Heart right ventricle (tissue), 16 donors: ENCODE data around the gene EYA4. TPM values are rescaled to one million over a fixed set of nuclear protein-coding genes. Genes with fewer than 3 reads are reported as not detected.

Source experiments
- ATAC-seq, 8 donors: fragments of 200-7000 bp; cut with Tn5 transposase; one replicate each; pipeline ENCODE4 v1.9.1; 2020; ENCODE audit warnings: mild to moderate bottlenecking in 8 of 8, moderate library complexity in 8 of 8, moderate number of reproducible peaks in 1 of 8
- DNase-seq, 2 donors: peaks; one replicate each; pipeline ENCODE4 v3.0.0-alpha.2; 2020
- H3K27ac ChIP-seq, 10 donors: fragments of 200-600 bp; sonication (generic) in 2 of 10; one replicate each; pipeline versions ENCODE4 v1.5.0 to v1.8.0; 2020 to 2022; ENCODE audit warnings: mild to moderate bottlenecking in 3 of 10
- H3K27me3 ChIP-seq, 7 donors: fragments of 200-600 bp; one replicate each; pipeline ENCODE4 v1.8.0; 2021 to 2022; ENCODE audit warnings: mild to moderate bottlenecking in 2 of 7
- H3K36me3 ChIP-seq, 9 donors: fragments of 200-600 bp; sonication (generic) in 1 of 9; one replicate each; pipeline versions ENCODE4 v1.5.0 to v1.8.0; 2020 to 2022; ENCODE audit warnings: mild to moderate bottlenecking in 2 of 9
- H3K4me1 ChIP-seq, 9 donors: fragments of 200-600 bp; sonication (generic) in 1 of 9; one replicate each; pipeline versions ENCODE4 v1.5.0 to v1.8.0; 2020 to 2022; ENCODE audit warnings: mild to moderate bottlenecking in 4 of 9
- H3K4me3 ChIP-seq, 10 donors: fragments of 200-600 bp; sonication (generic) in 2 of 10; one replicate each; pipeline versions ENCODE4 v1.5.0 to v1.8.0; 2020 to 2022; ENCODE audit warnings: mild to moderate bottlenecking in 7 of 10, moderate library complexity in 2 of 10
- H3K9me3 ChIP-seq, 11 donors: fragments of 200-600 bp in 10 of 11; sonication (generic) in 2 of 11; one replicate each; pipeline versions ENCODE4 v1.5.0 to v1.8.0; 2013 to 2022; ENCODE audit warnings: mild to moderate bottlenecking in 2 of 11, control low read depth in 1 of 11, moderate library complexity in 1 of 11
- CTCF ChIP-seq, 9 donors: fragments of 200-600 bp; sonication (generic) in 2 of 9; IDR thresholded peaks; one replicate each; pipeline versions ENCODE4 v1.5.0 to v1.8.0; 2021 to 2022; ENCODE audit warnings: antibody characterized with exemption in 9 of 9, mild to moderate bottlenecking in 5 of 9, moderate library complexity in 1 of 9
- WGBS, 2 donors: extraction: QIAGEN DNeasy Blood & Tissue Kit; methylation state at CpG; one replicate each; pipeline ENCODE4 v1.1.7; 2013; ENCODE audit warnings: inconsistent platforms in 1 of 2; 5-methylcytosine and 5-hydroxymethylcytosine counted together
- intact Hi-C, 10 donors: fragments of 100-400 bp; cut with DNase I; formaldehyde crosslinking; loops; one replicate each; pipeline versions ENCODE4 v1.11.1 to v1.14.2; 2022
- polyA plus RNA-seq, 2 donors: library from polyadenylated mRNA; stranded (reverse); fragments of 200-250 nt; gene quantifications; one replicate each; pipeline ENCODE4 v1.2.3, GENCODE V29; 2013
- total RNA-seq, 10 donors: library from RNA; stranded (reverse); fragmentation: NEBNext Ultra II Directional in 3 of 10; extraction: Animal tissue kit (Norgen Biotek cat#: 25700) in 3 of 10; gene quantifications; one replicate each; pipeline versions ENCODE4 v1.2.1 to v1.2.4, GENCODE V29; 2021 to 2023
- donor health status: Arrhythmogenic right ventricular cardiomyopathy.
- donor health status: ischemic (EF 13 %, LVEDD 7.1; RV severe dilation, severe dysfunction).
- donor health status: healthy with polysubstance abuse.
- donor health status: DM: no; HTN: yes; CAD: no.
- donor health status: DM: no; HTN: no; CAD: no.
- donor health status: ischemic (EF 25% LVEDD 6.9; RV normal size, moderate dysfunction).
- donor health status: ischemic (EF 25% LVEDD 5.7; RV mildly dilated, moderate dysfunction).
- donor health status: healthy.
- donor health status: DM: yes; HTN: yes; CAD: no.
- donor health status: Ischemic cardiomyopathy.
- donor health status: ischemic (EF 35%, LVEDD 5.7; RV mildly dilated, moderate dysfunction).
- donor health status: nonischemic (EF 11% LVEDD 7.7; RV severe dilation, severe dysfunction).
- donor health status: DM: yes; HTN: yes; CAD: no.
- donor health status: PGD.
- donor health status: ischemic (EF 29% LVEDD 5.4; RV normal size, mild dysfunction).
- donor health status: nonischemic (EF 23%, LVEDD 6.1; RV moderate dilation, normal function).

The EYA4 gene
- total and polyA plus RNA-seq, 12 donors, result 1.6 to 30.2 (median 17.9) TPM

DNA sequence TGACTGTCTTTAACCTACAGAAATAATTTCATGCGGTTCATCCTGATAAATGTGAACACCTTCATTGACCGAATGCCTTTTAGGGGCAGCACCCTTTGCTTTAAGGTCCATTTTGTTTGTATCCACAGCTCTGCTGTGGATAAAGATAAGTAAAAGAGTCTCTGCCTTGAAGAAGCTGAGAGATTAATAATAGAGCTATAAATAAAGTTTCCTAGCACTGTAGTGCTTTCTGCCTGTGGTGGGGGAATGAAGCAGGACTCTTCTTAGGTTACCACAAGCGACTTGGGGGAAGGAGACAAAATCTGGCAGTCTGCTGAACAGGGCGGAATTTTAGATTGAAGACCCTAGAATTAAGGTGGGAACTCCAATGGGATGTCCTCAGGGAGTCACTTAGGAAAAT, 57.6 kb downstream of the EYA4 start:
- intact Hi-C loops, result no loop called here
- Histone ChIP-seq H3K4me1 (peaks cover 0 to 17% (median 0%) of the 10 kb centered on the region in 9 donors), H3K4me3 (no peak overlapping the region), H3K27me3 (no peaks in the 10 kb centered on the region), H3K9me3 (no peaks in the 10 kb centered on the region), H3K36me3 (no peaks in the 10 kb centered on the region), H3K27ac (peak overlapping the region in 2 of 10 donors; percentile 3 to 15)
- WGBS, 2 donors, result 63 to 68% methylated on average over 4 of the region's 4 CpGs
- ATAC-seq (peak in 4 of 8 donors; percentile 45 to 87 (median 65)), DNase-seq (no peak)
- TF ChIP-seq CTCF (IDR thresholded peaks at IDR 0.05), result no peak

DNA sequence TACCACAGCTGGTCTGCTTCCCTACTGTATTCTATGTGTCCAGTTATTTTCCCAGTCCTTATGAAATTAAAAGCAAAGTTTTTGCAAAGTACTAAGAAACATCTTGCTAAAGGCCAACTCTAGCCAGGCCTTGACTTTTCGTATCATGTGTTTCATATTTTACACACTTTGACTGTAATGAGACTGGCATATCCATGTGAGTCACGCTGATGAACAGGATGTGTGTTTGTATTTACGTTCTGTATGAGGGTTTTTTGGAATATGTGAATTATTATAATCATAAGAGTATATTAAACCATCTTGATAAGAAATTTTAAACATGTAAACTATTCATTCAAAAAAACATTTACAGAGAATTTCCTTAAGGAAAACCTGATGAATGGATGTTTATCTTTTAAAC, 59.7 kb downstream of the EYA4 start:
- no peak overlapping the region for H3K27ac ChIP-seq
- no peak overlapping the region for H3K4me3 ChIP-seq
- no peak for TF ChIP-seq CTCF (IDR thresholded peaks at IDR 0.05)
- no peaks in the 10 kb centered on the region for H3K9me3 ChIP-seq
- 78 to 83% methylated on average over 3 of the region's 3 CpGs for WGBS, 2 donors
- H3K4me1 ChIP-seq, result peaks cover 0 to 18% (median 0%) of the 10 kb centered on the region in 9 donors
- no peaks in the 10 kb centered on the region for H3K36me3 ChIP-seq
- intact Hi-C loops, result no loop called here
- ATAC-seq (no peak), DNase-seq (no peak)
- no peaks in the 10 kb centered on the region for H3K27me3 ChIP-seq

- no peak for TF ChIP-seq CTCF (IDR thresholded peaks at IDR 0.05)
- H3K27ac ChIP-seq, result no peak overlapping the region
- intact Hi-C loops, result no loop called here
- H3K9me3 ChIP-seq, result no peaks in the 10 kb centered on the region
- WGBS, 2 donors, result 83% methylated on average over 5 of the region's 5 CpGs
- no peak for ATAC-seq
- H3K4me3 ChIP-seq, result no peak overlapping the region
- no peaks in the 10 kb centered on the region for H3K36me3 ChIP-seq
- DNase-seq, result no peak
- H3K4me1 ChIP-seq, result peaks cover 0 to 18% (median 0%) of the 10 kb centered on the region in 9 donors
- H3K27me3 ChIP-seq, result no peaks in the 10 kb centered on the region
Measured at GRCh38 chr6:133301835-133302234, 60.7 kb downstream of the EYA4 start.

GRCh38 chr6:133306931-133307330, 65.8 kb downstream of the EYA4 start:
- Histone ChIP-seq H3K27me3 (no peaks in the 10 kb centered on the region), H3K36me3 (no peaks in the 10 kb centered on the region), H3K9me3 (no peaks in the 10 kb centered on the region), H3K4me1 (peaks cover 0 to 3% (median 0%) of the 10 kb centered on the region in 9 donors), H3K27ac (no peak overlapping the region), H3K4me3 (no peak overlapping the region)
- intact Hi-C loops, result no loop called here
- no peak for DNase-seq
- TF ChIP-seq CTCF (IDR thresholded peaks at IDR 0.05), result no peak
- 43 to 58% methylated on average over 5 of the region's 5 CpGs for WGBS, 2 donors
- ATAC-seq, result no peak
